SKM-1 treated with dmso at 0.1 percent for 144 hours (cell line): ENCODE data around the gene EIF1AY.
"Not testable (repeated sequence)": the region's sequence is repeated elsewhere in the genome, so short reads cannot be mapped to it uniquely, and the experiment has no call there.

ENCODE experiments used
- DNase-seq: peaks from one replicate; lab custom pipeline; 2025; ENCODE audit not compliant: unreplicated experiment; lab: John Stamatoyannopoulos, UW

EIF1AY gene, protein sequence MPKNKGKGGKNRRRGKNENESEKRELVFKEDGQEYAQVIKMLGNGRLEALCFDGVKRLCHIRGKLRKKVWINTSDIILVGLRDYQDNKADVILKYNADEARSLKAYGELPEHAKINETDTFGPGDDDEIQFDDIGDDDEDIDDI

DNA sequence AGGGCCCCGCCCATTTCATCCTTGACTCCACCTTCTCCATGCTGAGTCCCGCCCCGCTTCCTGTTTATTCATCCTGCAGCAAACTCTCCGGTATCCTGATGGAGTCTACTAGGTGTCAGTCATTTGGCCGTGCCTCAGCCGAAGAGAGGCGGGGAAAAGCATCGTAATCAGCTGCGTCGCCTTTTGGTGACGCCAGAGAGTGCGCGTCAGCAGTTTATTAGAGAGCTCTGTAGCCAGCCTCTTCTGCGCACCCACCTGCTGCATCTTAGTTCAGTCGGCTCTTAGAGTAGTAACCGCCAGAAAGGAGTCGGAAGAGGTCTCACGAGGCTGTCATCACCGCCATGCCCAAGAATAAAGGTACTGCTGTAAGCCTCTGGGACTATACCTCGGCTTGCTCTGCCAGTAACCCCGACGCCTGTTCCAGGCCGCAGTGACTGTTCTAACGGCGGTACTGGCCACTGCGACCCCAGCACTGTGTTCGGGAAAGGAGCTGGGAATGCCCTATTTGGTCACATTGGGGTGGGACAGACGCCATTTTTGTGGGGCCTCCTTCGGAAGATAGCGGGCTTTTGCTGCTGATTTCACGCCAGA, at the start of gene EIF1AY:
EIF1AY (plus strand) TSS at position 246 of the 591 bp plus-strand sequence; CDS start at position 342, 96 bp downstream.
- peak; percentile 85 for DNase-seq

GRCh38 chrY:20528435-20528834, 47.1 kb upstream of the EIF1AY start:
- DNase-seq: no peak

DNA sequence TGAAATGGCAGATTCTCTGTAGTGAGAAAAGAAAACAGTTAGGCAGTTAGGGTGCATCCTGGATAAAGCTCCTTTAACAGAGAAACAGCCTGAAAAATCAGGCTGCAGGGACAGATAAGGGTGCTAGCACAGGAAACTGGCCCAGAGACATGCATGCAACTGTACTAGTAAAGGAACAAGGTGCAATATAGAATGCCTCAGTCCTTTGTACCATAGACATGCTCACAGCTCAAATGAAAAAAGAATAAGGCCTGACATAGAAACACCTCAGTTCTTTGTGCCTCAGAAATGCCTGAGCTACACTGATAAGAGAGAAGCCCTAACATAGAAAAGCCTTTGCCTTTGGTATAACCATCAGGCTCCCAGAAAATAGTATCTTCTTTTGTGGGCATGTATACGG, 37.4 kb upstream of the EIF1AY start:
- DNase-seq: no peak

DNA sequence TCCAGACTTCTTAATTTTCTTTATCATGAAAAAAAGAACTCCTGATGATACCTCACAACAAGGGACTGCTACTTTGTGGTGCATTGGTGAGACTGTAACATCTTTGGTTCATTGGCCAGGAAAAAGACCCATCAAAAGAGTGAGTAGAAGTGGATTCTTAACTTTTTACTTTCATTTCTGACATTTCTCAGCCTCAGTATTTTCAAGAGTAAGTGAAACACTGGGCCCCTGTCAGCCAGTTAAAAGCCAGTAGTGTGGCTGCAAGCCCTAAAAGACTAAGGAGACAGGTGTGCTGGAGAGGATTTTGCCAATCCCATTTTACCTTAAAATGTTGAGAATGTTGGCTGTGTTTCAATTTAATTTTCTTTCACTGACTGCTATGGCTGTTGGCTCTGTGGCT, 36.6 kb upstream of the EIF1AY start:
- no peak for DNase-seq

DNA sequence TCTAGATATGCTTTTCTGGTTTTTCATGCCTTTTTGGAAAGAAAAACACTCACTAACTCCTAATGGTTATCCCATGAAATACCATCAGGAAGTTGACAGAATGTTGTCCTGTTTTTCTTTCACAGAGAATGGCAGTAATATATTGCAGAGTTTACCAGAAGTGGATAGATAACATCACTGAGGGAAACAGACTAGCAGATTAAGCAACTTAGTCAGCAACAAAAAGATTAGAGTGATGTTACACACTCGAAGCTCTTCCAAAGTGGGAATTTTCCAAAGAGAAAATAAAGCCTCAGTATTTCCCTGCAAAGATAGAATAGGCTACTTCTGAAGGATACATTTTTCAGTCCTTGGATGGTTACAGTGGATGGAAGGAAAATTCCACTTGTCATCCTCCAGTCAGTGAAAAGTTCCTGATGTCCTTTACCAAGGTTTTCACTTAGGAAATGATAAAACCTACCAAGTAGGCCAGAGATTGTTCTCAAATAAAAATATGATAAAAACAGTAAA, 31.1 kb upstream of the EIF1AY start:
- DNase-seq: no peak

DNA sequence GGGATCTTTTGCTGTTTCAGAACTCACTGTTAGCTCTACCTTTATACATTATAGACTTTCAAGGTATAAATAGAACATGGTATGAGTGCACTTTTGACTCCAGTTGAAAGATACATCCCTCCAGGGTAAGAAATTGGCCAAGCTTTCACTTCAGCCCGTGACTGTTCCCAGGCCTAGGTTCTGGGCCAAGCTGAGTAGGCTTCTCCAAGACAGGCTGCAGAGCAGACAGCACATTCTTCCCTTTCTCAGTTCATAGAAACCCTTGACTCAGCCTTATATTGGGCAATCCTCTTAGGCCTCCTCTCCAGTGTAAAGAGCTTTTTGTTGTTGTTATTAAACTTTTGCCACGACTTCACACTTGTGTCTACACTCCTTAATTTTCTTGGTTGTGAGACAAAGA, 29.5 kb upstream of the EIF1AY start:
- no peak for DNase-seq

DNA sequence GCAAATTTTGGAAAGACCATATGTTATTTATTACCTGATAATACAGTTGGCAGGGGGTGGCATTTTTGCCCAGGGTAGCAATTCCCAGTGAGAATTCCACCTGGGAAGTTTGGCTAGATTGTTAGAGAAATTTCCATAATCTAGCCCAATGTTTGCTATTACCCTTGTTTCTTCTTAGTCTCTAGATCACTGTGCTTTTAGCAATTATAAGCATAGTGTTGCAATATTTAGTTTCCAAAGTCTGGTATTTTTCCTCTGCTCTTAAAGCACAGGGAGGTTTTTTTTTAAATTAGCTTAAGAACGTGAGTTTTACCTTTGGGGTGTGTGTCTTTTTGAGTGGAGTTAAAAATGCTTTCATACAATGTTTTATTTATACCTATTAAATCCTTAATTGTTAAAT, 26.3 kb upstream of the EIF1AY start:
- DNase-seq: no peak

- DNase-seq: no peak
Measured at GRCh38 chrY:20551840-20552239, 23.7 kb upstream of the EIF1AY start.

DNA sequence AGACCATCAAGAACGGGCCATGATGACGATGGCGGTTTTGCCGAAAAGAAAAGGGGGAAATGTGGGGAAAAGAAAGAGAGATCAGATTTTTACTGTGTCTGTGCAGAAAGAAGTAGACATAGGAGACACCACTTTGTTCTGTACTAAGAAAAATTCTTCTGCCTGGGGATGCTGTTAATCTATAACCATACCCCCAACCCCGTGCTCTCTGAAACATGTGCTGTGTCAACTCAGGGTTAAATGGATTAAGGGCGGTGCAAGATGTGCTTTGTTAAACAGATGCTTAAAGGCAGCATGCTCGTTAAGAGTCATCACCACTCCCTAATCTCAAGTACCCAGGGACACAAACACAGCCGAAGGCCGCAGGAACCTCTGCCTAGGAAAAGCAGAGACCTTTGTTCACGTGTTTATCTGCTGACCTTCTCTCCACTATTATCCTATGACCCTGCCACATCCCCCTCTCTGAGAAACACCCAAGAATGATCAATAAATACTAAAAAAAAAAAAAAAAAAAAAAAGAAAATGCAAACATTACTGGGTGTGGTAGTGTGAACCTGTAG, 22.7 kb upstream of the EIF1AY start:
- DNase-seq: not testable (repeated sequence)

DNA sequence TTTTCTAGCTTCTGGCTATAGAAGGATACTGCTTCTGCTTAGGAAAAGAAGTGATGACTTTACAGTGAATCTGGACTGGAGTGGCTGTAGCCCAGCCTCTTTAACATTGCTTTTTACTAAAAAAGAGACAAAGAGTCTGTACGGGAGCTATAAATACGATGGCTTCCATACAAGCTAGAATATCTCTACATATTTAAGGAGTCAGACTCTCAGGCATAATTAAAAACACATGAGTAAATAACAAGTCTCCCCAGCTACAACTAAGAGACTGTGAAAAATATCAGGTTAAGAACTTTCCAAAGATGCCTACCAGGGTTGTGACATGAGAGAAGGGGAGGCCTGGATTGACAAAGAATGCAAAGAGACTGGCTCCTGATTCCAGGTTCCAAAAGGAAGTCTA, 19.8 kb upstream of the EIF1AY start:
- no peak for DNase-seq

- DNase-seq: no peak
Measured at GRCh38 chrY:20558677-20559076, 16.9 kb upstream of the EIF1AY start.

- DNase-seq: no peak
Measured at GRCh38 chrY:20559873-20560512, 15.6 kb upstream of the EIF1AY start.

DNA sequence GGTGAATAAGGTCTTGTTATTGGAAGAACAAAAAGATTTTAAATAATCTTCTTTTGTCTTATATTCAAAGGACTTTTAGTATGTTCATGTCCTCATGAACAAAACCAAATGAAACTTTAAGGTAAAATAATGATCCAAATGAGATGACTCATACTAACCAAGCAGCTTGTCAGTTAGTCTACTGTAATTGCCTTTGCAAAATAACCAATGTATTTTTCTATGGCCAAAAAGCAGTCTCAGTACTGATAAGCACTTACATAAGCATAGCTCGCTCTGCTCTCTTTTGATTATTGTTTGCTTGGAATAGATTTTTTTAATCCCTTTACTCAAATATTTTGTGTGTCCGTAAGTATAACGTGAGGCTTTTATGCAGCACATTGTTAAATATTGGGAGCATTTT, 4.3 kb upstream of the EIF1AY start:
- DNase-seq: no peak

DNA sequence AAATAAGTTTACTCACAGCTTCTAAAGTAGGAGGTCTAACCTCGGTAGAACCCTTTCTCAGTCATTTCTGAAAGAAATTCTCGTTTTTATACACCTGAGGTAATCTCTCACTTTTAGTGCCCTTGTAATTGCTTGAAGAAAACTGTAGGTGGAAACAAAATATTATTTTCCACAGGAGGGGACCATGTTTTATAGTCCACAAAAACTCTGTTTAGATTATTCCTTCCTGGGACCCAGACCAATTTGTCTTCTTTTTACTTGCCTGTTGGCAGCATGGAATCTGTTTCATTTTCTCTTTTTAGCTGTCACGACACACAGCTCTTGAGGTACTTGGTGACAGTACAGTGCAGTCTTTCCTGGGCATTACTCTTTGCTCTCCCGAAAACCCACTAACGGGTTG, 930 bp downstream of the EIF1AY start:
- no peak for DNase-seq

DNA sequence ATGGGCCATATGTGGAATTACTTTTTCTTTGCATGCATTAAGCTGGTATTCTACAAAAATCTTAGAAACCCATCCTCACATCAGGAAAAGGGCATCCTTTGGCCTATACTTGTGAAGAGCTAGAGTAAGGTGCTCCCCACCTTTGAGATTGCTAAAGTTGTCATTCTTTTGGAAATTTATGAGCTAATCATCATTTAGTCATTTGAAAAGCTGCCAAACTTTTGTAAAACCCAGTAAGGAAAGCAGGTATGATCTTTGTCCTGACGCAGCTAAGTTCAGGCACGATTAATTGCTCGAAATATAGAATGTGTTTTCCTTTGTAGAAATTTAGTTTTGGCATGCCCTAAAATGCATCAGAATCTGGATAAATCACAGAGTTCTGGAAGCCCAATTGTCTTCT, 2.6 kb downstream of the EIF1AY start:
- DNase-seq: no peak

DNA sequence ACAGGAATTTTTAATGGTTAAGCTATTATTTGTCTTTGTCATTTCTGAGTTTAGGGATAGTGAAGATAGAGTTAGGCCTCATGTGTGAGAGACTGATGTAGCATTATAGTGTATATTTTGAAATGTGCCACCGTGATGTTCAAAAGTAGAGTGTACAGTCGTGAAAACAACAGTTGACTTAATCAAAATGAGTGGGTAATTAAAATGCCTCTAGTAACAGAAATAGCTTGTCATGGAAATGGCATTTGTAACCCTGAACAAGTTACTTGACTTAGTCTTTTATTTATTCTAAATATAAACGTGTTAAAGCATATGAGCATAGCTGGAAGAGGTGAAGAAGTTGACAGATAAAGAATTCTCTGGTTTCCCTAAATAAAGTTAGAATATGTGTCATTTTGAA, 6.1 kb downstream of the EIF1AY start:
- DNase-seq: no peak

DNA sequence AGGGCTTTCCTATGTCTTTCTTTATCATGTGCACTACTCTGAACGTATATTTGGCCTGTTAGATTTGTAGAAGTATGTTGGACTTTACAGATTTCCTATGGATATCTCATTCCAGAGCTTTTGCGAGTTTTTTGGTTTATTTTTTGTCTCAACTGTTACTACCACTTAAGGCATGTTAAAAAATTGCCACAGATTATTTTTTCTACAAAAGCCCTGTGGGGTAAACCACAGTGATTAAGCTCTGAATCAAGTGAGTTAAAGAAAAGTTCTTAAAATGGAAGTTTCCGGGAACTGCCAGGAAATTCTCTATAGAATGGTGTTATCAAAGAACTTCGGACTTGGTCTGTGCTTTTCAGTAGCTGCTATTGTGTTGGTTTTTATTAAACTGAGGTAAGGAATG, 10.6 kb downstream of the EIF1AY start:
- no peak for DNase-seq
